Measurements from ENCODE around the gene NPC2.

NPC2 gene

DNA sequence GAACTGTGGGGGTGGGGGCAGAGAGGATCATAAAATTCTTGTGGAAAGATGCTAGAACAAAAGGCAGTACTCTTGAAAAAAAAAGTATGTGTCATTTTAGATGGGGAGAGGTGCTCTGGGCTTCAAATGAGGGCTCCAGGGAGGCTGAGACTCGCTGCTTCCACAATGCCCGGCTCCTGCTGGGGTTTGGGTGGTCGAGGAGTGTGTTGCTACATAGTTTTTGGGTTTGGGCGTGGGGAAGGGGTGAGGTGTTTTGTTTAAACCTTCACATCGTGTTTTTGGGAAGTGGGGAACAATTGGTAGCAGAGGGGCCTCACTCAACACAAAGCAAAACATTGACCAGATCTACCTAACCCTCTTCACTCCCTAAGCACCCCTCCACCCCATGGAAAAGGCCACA, 8.6 kb upstream of the NPC2 start:
- no peak for DNase-seq

DNA sequence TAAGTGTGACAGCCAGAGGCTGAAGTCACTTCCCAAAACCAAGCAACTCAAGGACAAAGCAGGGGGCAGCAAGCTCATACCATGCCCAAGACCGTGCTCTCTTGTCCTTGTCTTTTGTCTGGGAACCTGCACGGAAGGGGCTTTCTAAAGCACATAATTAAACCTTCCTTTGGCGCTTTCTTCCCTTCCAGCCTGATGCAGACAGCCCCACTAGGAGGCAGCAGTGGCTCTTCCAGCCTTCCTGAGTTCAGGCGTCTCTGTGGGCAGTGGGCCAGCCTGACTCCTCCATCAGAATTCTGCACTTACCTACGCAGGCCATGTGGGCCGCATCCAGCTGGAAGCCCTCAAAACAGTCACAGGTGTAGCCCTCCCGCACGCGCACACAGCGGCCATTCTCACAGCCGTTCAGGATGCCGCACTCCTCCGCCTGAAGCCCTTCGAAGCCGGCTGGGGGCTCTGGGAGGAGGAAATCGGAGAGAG, 8.1 kb upstream of the NPC2 start:
- no peak for DNase-seq

DNA sequence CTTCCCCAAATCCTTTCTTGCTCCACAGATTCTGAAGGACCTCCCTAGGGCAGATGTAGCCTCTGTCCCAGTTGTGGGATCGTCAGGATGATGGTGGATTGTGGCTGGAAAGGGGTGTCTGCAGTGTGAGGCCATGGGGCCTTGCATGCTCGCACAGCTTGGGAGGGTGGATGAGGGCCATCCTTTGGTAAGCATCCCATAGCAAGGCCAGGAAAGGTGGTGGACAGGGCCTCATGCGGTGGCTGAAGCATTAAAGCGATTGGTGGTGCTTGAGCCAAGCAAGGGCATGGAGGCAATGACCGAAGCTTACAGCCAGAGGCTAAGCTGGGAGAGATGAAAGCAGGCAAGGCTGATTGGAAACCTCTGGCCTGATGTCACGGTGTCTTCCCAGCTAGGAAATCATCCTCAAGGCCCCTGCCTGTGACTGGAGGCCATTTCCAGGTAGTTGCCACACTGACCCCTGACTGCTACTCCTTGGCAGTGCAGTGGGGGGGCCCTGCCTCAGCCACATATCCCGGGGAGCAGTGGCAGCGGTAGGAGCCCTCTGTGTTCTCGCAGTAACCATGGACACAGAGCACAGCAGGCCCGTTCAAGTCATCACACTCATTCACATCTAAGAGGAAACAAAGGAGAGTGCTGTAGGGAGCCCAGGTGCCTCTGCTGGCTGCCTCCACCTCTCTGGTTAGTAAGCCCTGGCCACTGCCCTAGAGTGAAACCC, 7.5 kb upstream of the NPC2 start:
- no peak for DNase-seq

DNA sequence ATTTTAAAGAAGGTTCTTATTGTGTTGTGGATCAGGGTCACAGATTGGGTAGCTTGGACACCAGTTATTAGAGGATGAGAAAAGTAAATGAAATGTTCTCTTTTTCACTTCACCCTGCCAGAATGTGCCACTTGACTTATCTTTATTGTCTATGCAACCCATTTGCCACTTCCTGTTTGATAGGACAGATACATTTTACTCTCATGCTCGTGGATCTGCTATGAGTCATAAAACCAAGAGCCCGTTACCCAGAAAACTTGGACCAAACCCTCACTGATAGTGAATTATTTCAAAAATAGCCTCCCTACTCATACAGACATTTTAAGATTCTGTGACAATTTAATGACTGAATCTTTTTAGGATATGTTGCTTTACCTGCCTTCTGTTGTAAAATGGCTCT, 2.3 kb upstream of the NPC2 start:
- no peak for DNase-seq

DNA sequence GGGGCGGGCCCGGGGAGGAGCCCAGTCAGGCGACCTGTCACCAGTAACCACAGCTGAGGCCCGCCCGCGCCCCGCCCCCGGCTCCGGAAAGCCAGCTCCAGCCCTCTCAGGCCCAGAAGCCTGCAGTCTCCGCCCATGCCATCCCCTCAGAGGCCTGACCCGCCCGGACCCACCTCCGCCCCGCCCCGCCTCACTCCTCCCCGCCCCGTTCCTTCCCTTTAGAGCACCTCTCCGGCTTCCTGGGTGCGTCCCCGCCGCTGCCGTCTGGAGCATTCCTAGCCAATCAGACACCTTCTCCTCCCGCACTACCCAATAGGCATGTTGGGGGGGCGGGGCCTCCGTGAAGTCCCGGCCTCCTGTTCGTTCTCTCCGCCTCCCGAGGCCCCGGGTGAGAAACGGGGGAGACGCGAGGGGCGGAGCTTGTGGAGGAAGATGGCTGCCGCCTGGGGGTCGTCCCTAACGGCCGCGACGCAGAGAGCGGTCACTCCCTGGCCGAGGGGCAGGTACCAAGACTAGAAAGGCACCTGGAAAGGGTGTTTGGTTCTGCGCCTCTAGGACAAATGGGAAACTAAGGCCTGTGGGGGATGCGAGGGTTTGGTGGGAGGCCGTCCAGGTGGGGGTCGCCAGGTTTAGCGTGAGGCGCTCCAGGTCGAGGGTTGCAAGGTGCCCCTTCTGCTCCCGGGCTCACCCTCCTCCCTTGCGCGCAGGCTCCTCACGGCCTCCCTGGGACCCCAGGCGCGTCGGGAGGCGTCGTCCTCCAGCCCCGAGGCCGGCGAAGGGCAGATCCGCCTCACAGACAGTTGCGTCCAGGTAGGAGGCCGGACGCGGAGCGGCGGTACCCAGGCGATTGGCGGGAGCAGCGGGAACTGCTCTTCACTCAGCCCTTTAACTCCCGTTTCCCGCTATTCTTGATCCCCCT, 497 bp upstream of the NPC2 start, which contains the start of gene ISCA2:
ISCA2 (plus strand) TSS at position 423 of the 919 bp plus-strand sequence; CDS start at position 433, 10 bp downstream.
- peak; percentile 99 for DNase-seq

DNA sequence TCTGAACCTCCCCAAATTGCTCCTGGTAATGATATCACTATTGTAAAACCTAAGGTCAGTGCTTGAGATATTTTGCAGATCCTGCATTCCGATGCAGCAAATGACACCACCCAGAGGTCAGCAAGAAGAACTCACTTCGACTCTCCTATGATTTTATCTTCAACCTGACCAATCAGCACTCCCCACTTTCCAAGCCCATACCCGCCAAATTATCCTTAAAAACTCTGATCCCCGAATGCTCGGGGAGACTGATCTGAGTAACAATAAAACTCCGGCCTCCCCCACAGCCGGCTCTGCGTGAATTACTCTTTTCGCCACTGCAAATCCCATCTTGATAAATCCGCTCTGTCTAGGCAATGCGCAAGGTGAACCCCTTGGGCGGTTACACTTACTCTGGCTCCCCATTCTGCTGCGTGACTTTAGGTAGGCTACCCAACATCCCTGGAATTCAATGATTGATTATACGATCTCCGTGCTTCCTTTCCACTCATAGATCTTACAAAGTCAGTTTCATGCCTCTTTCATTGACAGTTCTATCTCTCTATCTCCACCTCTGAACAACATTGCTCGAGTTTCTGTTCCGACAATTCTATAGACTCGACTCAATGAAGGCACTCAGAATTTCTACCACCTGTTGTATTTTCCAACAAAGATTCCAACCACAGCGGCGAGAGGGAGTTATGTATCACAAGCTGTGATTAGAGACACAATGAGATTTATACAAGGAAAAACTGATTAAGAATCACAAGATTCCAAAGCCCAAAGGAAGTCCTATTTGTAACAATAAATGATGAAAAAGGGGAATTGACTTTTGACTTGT, 939 bp downstream of the NPC2 start:
- DNase-seq, result no peak

DNA sequence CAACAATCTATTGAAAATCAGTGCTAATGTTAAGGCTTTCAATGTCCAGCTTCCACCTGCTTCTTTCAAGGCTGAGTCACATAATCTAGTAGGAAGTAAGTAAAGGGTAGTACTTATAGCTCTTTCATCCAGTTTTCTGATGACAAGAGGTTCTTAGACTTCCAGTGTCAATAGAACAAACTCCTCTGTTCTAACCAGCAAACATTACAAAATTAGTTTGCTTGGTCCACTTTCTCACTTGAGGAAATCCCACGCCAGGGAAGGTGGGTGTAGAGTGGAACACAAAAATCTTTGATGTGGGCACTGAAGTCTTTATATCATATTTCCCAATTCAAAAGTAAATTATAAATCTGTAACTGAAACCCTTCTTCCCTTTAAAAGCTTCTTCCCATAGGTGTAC, 2.6 kb downstream of the NPC2 start:
- DNase-seq, result no peak

DNA sequence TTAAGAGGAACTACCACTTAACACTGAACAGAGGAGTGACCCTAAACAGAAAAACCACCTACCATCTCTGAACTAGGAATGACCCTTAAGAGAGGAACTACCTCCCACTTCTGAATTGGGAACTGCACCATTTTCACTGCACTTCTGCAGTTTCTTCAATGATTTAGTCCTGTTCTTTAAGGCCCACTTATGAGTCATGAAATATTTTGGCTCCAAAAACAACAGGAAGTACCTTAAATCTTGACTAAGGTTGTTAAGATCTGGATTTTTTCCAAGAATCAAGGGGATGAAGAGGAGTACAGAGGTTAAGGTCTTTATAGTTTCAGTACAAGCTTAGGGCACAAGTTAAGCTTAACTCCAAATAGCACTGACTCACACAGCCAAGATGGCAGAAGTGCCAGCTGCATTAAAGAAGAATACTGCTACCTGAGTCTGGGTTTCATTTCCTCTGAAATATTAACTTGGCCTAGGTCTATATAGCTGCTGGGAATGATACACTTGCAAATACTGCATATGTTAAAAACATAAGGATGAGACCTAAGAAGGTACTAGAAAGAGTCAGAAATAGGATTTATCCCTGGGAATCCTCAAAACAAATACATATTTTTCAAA, 4.2 kb downstream of the NPC2 start:
- DNase-seq, result no peak

DNA sequence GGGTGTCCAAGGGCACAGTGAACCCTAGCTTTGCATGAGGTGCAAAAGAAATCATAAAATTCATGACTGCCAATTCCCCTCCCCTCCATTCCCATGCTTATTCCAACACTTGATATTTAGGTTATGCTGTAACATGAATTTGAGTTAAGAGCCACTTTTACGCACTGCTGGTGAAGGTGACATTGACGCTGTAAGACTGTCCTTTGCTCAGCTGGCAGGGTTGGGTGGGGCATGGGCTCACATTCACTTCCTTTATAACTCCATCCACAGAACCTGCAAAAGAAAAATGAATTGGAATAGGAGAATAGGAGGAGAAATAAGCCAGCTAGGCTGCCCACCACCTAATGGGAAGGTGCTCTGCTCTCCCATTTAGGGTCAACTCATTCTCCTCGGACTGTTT, 6.9 kb downstream of the NPC2 start:
- DNase-seq, result no peak

DNA sequence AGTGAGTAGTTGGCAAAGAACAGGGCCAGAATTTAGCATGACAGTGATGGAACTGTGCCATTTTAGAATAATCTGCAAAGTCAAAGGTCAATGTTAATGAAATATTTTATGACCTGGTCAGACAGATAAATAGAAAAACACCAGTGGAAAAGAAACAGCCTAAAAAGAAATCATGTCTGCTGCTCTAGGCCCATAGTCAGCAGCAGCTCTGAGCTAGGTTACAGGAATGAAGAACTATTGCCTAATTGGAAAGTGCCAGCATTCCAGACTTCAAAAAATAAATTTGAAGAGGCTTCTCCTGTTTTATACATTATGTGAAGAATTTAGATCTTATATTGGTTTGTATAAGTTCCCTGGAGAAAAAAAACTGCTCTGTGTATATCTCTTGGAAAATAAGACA, 9.8 kb downstream of the NPC2 start:
- DNase-seq, result no peak

DNA sequence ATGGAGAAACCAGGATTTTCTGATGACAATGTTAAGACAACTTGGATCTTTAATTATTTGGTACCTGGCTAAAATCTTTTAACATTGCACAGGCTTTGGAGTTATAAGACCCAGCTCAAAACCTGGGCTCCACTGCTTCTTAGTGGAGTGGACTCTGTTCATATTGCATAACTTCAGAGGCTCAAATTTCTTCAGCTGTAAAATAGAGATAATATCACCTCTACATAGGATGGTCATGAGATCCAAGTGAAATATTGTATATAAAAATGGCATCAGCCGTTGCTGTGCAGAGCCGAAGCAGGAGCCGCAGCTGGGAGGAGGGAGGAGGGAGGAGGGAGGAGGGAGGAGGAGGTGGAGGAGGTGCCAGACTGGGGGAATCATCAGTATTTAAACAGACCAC, 10.5 kb downstream of the NPC2 start:
- no peak for DNase-seq

DNA sequence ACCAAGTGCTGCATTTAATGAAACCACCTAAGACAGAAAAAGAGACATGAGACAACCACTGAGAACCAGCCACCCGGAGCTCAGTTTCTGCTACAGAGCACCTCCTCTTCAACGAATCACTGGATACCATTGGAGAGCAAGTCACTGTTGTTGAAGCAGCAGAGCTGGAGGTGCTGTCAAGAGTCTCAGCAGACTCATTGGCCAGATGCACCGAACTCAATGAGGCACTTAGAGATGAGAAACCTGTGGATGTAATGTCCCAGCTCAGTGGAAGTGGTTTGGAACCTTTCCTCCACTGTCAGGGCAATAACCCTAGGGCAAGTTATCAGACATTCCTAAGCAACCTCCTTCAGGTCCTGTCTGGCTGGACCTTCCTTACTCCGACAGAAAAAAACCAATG, 13.1 kb downstream of the NPC2 start:
- no peak for DNase-seq

DNA sequence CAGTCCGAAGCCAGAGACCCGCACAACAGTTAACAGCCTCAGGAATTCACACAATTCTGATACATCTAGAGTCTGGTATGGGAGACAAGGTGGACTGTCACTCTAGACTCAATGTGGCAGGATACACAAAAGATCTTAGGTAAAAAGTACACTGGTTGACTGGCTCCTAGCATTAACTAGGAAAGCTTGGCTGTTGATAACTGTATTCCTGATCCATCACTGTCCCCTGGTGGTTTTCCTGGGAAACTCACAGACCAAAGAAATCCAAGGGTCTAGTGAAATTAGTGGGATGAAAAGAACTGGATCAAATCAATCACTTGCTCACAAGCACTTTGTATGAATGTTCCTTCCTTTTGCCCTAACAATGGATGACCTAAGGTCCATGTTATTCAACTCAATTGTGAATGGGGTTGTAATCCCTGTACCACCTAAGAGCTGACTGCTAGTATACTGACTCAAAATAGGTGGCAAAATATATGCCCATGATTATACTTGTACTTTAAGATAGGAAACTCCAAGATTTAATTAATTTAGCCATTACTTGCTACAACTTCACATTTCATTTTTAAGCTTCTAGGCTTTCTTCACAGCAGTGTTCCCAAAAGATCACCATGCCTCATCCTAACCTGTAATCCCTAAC, 14.0 kb downstream of the NPC2 start:
- DNase-seq, result peak; percentile 11

DNA sequence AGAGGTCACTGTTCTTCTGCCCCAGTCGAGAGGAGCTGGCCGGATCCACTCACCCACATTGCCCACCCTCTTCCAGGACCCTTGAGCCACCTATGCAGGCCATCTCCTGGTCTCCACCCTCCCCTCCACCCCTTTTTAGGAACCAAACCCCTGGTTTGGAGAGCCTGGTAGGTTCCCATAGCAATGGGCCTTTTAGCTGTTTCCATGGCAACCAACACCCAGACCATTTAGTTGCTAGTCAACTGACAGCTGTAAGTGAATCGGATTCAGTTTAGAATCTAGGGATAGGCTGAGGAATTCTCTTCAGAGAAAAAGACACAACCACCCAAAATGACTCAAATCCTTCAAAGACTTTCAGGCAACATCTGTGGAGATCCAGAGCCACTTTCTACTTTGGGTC, 16.5 kb downstream of the NPC2 start:
- DNase-seq, result no peak

DNA sequence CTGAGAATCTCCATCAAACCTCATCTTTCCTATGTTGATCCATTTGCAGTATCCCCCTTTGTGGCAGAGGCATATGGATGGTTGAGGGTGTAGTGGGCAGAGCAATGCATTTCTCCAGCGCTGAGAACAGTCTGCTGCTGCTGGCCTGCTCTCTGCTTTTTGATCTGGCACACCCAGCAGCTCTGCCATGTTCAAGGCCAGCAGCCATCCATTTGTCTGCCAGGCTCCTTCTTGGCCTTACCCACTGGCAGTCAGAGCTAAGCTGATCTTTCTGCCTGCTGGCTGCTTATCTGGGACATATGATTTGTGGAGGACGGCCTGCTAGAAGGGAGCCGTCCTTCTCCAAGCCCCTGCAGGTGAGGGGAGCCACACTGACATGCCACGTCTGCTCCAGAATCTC, 17.0 kb downstream of the NPC2 start:
- no peak for DNase-seq

DNA sequence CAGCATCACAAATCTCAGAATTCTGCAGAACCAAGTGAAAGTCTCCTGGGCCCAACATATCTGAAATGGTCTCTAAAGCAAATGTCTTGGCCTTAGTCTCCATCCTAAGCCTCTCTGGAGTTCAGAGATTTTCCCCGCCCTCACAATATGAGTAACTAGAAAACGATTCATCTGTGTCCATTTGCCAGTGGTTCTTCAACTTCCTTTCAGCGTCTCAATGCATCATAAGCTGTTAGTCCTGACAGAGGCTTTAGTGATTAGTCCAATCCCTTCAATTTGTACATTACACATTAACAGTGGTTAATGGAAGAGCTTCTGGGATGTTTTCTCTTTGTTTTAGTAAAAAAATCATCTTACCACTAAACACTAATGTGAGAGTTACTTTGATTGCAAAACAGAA, 17.4 kb downstream of the NPC2 start:
- DNase-seq, result no peak

DNA sequence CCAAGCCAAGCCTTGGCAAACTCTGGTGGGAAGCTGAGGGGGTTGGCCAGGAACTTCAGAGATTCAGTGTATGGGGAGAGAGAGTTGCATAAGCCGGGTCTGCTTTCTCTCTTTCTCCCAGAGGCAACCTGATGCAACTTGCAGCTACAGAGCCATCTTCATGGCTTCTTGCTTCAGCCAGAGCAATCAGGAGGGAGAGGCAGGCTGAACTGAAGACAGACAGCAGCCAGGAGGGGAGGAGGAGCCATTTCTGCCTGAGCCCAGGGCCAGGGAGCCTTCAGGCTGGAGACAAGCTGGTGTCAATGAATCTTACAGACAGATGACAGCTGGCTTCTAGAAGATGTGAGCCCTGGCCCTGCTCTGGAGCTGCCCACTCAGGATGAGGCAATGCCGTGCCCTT, 18.7 kb downstream of the NPC2 start:
- no peak for DNase-seq

DNA sequence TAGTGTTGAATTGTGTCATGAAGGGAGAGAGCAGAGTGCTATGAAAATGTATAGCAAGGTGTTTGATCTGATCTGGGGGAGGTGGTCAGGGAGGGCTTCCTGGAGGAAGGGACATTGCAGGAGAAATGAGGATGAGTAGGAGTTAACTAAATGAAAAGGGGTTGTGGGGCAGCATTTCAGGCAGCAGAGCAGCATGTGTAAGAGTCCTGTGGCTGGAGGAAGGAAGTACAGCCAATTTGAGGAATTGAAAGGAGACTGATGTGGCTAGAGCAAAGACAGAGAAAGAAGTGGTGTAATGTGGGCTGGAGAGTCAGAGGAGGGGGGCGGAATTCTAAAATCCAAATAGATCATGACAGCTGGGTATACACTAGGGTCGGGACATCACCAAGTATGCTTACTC, 20.5 kb downstream of the NPC2 start:
- DNase-seq, result no peak

DNA sequence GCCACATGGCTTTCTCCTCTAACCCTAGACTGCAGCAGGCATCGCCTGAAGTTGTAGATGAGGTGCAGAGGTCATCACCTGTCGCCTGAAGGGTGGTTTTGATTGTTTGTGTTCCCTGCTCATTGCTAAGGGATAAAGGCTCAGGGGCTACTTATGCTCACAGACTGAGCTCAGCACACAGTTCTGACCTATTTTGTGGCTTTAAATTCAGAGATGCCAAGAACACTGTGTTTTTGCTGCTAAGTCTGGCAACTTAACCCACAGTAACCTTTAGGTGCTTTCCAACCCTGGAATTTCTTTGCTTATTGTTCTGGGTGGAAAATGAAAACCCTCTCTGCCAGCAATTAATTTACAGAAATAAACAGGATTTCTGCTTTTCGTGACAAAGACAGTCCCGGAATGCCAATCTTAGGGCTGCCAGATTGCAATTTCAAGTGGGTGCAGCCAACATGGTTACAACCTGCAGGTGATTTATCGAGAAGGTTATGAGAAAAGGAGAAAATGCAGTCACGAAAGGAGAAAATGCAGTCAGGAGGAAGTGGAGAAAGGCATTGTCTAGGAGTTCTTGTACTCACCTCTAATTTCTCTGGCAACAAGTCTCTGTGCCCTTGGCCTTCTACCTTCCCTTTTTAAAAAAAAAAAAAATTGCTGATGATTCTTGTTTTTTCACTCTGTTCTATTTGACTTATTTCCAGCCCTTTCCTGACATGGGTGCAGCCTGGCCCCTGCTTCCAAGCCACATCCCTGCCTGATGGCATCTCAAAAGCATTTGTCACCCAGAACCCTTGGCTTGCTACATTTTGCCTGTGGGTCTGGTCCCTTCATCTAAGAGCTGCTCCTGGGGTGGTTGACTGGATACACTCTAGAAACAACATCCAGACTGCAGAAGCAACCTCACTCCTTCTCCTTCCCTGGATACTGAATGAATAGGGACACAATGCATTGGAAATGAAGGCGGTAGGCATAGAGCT, 23.3 kb downstream of the NPC2 start:
- no peak for DNase-seq

DNA sequence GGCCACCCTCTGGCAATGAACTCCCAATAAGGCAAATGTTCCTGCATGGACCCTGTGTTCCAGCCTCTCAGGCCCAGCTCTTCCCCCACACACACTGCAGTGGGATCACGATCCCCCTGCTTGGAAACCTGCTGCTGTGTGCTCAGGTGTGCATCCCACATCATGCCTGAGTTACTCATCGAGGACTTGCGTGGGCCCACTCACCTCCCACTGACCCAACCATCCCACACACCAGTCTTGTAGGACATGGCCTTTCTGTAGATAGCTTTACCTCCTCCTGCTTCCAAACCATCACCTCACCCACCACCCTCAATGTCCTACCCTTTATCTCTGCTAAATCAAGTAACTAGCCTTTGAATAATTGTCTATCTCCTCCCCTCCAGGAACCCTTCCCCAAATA, 24.6 kb downstream of the NPC2 start:
- DNase-seq, result no peak

DNA sequence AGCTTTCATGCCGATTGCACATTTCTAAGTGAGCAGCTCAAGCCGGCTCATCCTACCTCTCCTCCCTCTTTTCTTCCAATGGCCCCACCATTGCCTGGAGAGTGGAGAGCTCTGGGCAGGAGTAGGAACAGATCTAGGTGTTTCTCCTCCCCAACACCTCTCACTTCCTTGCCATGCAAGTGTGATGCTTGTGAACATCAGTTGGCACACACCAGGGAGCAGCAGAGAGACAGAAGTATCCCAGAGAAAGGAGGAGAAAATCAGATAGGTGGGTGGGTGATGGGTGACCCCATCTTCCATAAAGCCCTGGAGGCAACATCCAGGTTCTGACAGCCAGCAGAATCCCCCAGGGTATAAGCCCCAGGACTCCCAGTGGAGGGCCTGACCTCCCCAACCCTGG, 27.8 kb downstream of the NPC2 start:
- DNase-seq, result no peak
